Adrenal gland (tissue), 12 donors: ENCODE measurements around the gene EPHB2. TPM values are rescaled to one million over a fixed set of nuclear protein-coding genes. Genes with fewer than 3 reads are reported as not detected.
A peak's percentile ranks its signal among the peaks of the same experiment; 100 is the strongest.

Experiments used
- DNase-seq, 7 donors: peaks; one replicate each; pipeline ENCODE4 v3.0.0-alpha.2; 2019 to 2020
- H3K27ac ChIP-seq, 5 donors: fragments of 200-600 bp; sonication (generic) in 4 of 5; 1 replicate in 3 of 5; 2 replicates in 2 of 5; pipeline versions ENCODE4 v1.5.1 to v1.8.0; 2016 to 2020; ENCODE audit warnings: mild to moderate bottlenecking in 1 of 5
- H3K27me3 ChIP-seq: fragments of 200-600 bp; 2 replicates; pipeline ENCODE4 v1.8.0; 2021
- H3K36me3 ChIP-seq, 2 donors: fragments of 200-600 bp; replicated peaks in 1 of 2; 1 replicate in 1 of 2; 2 replicates in 1 of 2; pipeline versions ENCODE4 v1.5.1 to v1.8.0; 2018 to 2022
- H3K4me1 ChIP-seq, 2 donors: fragments of 200-600 bp; replicated peaks in 1 of 2; 1 replicate in 1 of 2; 2 replicates in 1 of 2; pipeline versions ENCODE4 v1.5.1 to v1.8.0; 2018 to 2021
- H3K4me3 ChIP-seq, 4 donors: fragments of 200-600 bp; sonication (generic) in 3 of 4; one replicate each; pipeline ENCODE4 v1.5.1; 2016 to 2018
- H3K9me3 ChIP-seq, 3 donors: fragments of 200-600 bp; sonication (generic) in 1 of 3; replicated peaks in 1 of 3; 1 replicate in 2 of 3; 2 replicates in 1 of 3; pipeline versions ENCODE4 v1.5.1 to v1.8.0; 2016 to 2021
- CTCF ChIP-seq, 6 experiments: fragments of 450-650 bp in 4 of 6; fragments of 200-600 bp in 2 of 6; sonication (generic) in 1 of 6; IDR thresholded peaks; 1 replicate in 5 of 6; 2 replicates in 1 of 6; pipeline versions ENCODE4 v1.5.1 to v1.8.0; 2016 to 2021; ENCODE audit warnings: antibody characterized with exemption in 6 of 6, mild to moderate bottlenecking in 2 of 6, moderate library complexity in 1 of 6
- POLR2A ChIP-seq, 2 donors: fragments of 450-650 bp; IDR thresholded peaks; one replicate each; pipeline ENCODE4 v1.6.1; 2017; ENCODE audit warnings: antibody characterized with exemption in 2 of 2, mild to moderate bottlenecking in 2 of 2, moderate library complexity in 1 of 2
- WGBS, 4 donors: extraction: QIAGEN DNeasy Blood & Tissue Kit in 2 of 4; methylation state at CpG; one replicate each; pipeline versions ENCODE4 v1.1.5 to v1.1.7; 2013 to 2017; 5-methylcytosine and 5-hydroxymethylcytosine counted together
- intact Hi-C, 2 donors: fragments of 100-400 bp; cut with DNase I; formaldehyde crosslinking; loops; one replicate each; pipeline versions ENCODE4 v1.14.1 to v1.15.0; 2022 to 2023
- polyA plus RNA-seq, 3 donors: library from polyadenylated mRNA; stranded (reverse); fragments of 200-250 nt in 2 of 3; fragments of 350-450 nt in 1 of 3; fragmentation: Illumina TruSeq in 1 of 3; extraction: RNeasy Lipid Tissue Mini Kit (QIAGEN cat#74804) in 1 of 3; gene quantifications; one replicate each; pipeline ENCODE4 v1.2.3, GENCODE V29; 2013 to 2014
- total RNA-seq, 9 donors: library from RNA; depleted of rRNA in 4 of 9; stranded (reverse); fragments of >200 nt in 4 of 9; fragments of 120-200 nt in 1 of 9; fragmentation: NEBNext Ultra II Directional in 1 of 9; extraction: Animal tissue kit (Norgen Biotek cat#: 25700) in 1 of 9; gene quantifications; one replicate each; pipeline versions ENCODE4 v1.1.0 to v1.2.4, GENCODE V29; 2013 to 2023
- donor health status: healthy with polysubstance abuse.
- donor health status: Bipolar disorder and iron deficiency.
- donor health status: DM: yes; HTN: yes; CAD: no.
- donor health status: DM: no; HTN: no; CAD: no.
- donor health status: DM: no; HTN: no; CAD: no.
- donor health status: DM: yes; HTN: yes; CAD: no.

The EPHB2 gene
- total and polyA plus RNA-seq, 12 donors: 0.67 to 10.3 (median 3.1) TPM

GRCh38 chr1:22699681-22700520 lies 10.7 kb upstream of the EPHB2 start:
- no peaks in the 10 kb centered on the region for H3K9me3 ChIP-seq
- 73 to 82% (median 80%) methylated on average over 14 of the region's 14 CpGs for WGBS, 4 donors

GRCh38 chr1:22702296-22703085 lies 8.1 kb upstream of the EPHB2 start:
- DNase-seq: peak in 1 of 7 donors; percentile 23
- H3K4me3 ChIP-seq: no peak overlapping the region
- no peak overlapping the region for H3K27ac ChIP-seq
- no peaks in the 10 kb centered on the region for H3K36me3 ChIP-seq
- intact Hi-C loops: loop anchor here in 1 of 2 donors (5.0 kb wide), 1 partner anchor 185 kb away; no protein-coding TSS in a partner anchor
- WGBS, 4 donors: 65 to 76% (median 68%) methylated on average over 11 to 12 of the region's 12 CpGs
- TF ChIP-seq CTCF (IDR thresholded peaks at IDR 0.05): no peak
- no peak for TF ChIP-seq POLR2A (IDR thresholded peaks at IDR 0.05)
- H3K27me3 ChIP-seq: no peaks in the 10 kb centered on the region
- no peaks in the 10 kb centered on the region for H3K9me3 ChIP-seq
- no peaks in the 10 kb centered on the region for H3K4me1 ChIP-seq

More at GRCh38 chr1:22699681-22700520, 10.7 kb upstream of the EPHB2 start:
- DNase-seq: no peak
- Histone ChIP-seq H3K4me1 (no peaks in the 10 kb centered on the region), H3K27me3 (no peaks in the 10 kb centered on the region), H3K36me3 (no peaks in the 10 kb centered on the region), H3K27ac (no peak overlapping the region), H3K4me3 (no peak overlapping the region)
- TF ChIP-seq CTCF (IDR thresholded peaks at IDR 0.05) (no peak), POLR2A (IDR thresholded peaks at IDR 0.05) (no peak)
- intact Hi-C loops: loop anchor here in 1 of 2 donors (5.0 kb wide), 1 partner anchor 187 kb away; no protein-coding TSS in a partner anchor

- peak; percentile 88 to 96 (median 93) for DNase-seq
- WGBS, 4 donors: 53 to 62% (median 59%) methylated on average over 2 of the region's 2 CpGs
- intact Hi-C loops: loop anchor here in 1 of 2 donors (5.0 kb wide), 1 partner anchor 183 kb away; no protein-coding TSS in a partner anchor
Measured at GRCh38 chr1:22704440-22705067, 6.1 kb upstream of the EPHB2 start.

More at GRCh38 chr1:22704440-22705067, 6.1 kb upstream of the EPHB2 start:
- Histone ChIP-seq H3K36me3 (no peaks in the 10 kb centered on the region), H3K4me3 (no peak overlapping the region), H3K27me3 (no peaks in the 10 kb centered on the region), H3K27ac (no peak overlapping the region), H3K4me1 (no peaks in the 10 kb centered on the region), H3K9me3 (no peaks in the 10 kb centered on the region)
- TF ChIP-seq CTCF (IDR thresholded peaks at IDR 0.05): peak; percentile 75 to 95 (median 90)
- TF ChIP-seq POLR2A (IDR thresholded peaks at IDR 0.05): no peak
